ELF-1 (cell line): ENCODE data around the gene B3GALNT1.
"Not testable (repeated sequence)": the region's sequence is repeated elsewhere in the genome, so short reads cannot be mapped to it uniquely, and the experiment has no call there.

ENCODE experiments used
- DNase-seq: peaks from one replicate; pipeline ENCODE4 v3.0.0-alpha.2; 2016; ENCODE audit warnings: low read depth, low spot score

B3GALNT1 gene

GRCh38 chr3:161073181-161073580 lies 32.0 kb downstream of the B3GALNT1 start:
- no peak for DNase-seq

GRCh38 chr3:161072751-161073150 lies 32.4 kb downstream of the B3GALNT1 start:
- DNase-seq: no peak

- no peak for DNase-seq
Measured at GRCh38 chr3:161072211-161072621, 32.9 kb downstream of the B3GALNT1 start.

- no peak for DNase-seq
Measured at GRCh38 chr3:161070980-161071663, 34.0 kb downstream of the B3GALNT1 start.

GRCh38 chr3:161070252-161070930 lies 34.8 kb downstream of the B3GALNT1 start:
- DNase-seq: peak; percentile 5

GRCh38 chr3:161069511-161070251 lies 35.5 kb downstream of the B3GALNT1 start:
- DNase-seq: no peak

GRCh38 chr3:161067335-161067734 lies 37.8 kb downstream of the B3GALNT1 start:
- DNase-seq: no peak

GRCh38 chr3:161066930-161067329 lies 38.2 kb downstream of the B3GALNT1 start:
- no peak for DNase-seq

- no peak for DNase-seq
Measured at GRCh38 chr3:161064413-161064812, 40.7 kb downstream of the B3GALNT1 start.

GRCh38 chr3:161054860-161055604 lies 50.1 kb downstream of the B3GALNT1 start:
- no peak for DNase-seq

GRCh38 chr3:161051856-161052255 lies 53.3 kb downstream of the B3GALNT1 start:
- DNase-seq: no peak

- DNase-seq: no peak
Measured at GRCh38 chr3:161050935-161051334, 54.2 kb downstream of the B3GALNT1 start.

- DNase-seq: no peak
Measured at GRCh38 chr3:161049683-161050248, 55.4 kb downstream of the B3GALNT1 start.

GRCh38 chr3:161043336-161044035 lies 61.7 kb downstream of the B3GALNT1 start:
- no peak for DNase-seq

- no peak for DNase-seq
Measured at GRCh38 chr3:161042023-161042501, 63.1 kb downstream of the B3GALNT1 start.

GRCh38 chr3:161038725-161039124 lies 66.4 kb downstream of the B3GALNT1 start:
- DNase-seq: peak; percentile 34

GRCh38 chr3:161035711-161036110 lies 69.4 kb downstream of the B3GALNT1 start:
- no peak for DNase-seq

- DNase-seq: not testable (repeated sequence)
Measured at GRCh38 chr3:161034913-161035550, 70.1 kb downstream of the B3GALNT1 start.
